GM19351 (cell line): ENCODE results near the gene CCDC159.
"Not testable (repeated sequence)": the region's sequence is repeated elsewhere in the genome, so short reads cannot be mapped to it uniquely, and the experiment has no call there.

Experiments used
- ATAC-seq: cut with Tn5 transposase; IDR thresholded peaks from one replicate; pipeline ENCODE4 v1.9.1; 2021; ENCODE audit warnings: mild to moderate bottlenecking, moderate library complexity; ENCODE audit not compliant: unreplicated experiment

Gene CCDC159

DNA sequence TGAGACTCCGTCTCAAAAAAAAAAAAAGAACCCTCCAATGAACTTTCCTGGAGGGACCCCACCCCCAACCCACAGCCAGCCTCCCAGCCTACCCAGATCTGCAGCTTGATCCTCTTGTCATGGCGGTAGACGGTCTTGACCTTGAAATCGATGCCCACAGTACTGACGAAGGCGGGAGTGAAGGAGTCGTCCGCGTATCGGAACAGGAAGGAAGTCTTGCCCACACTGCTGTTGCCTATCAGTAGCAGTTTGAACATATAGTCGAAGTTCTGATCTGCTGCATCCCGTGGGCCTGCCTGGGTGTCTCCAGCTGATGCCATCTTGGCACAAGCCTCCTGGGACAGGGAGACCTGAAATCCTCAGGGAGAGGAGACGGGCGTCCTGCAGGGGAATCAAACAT, 9.2 kb upstream of the CCDC159 start:
- no peak for ATAC-seq

DNA sequence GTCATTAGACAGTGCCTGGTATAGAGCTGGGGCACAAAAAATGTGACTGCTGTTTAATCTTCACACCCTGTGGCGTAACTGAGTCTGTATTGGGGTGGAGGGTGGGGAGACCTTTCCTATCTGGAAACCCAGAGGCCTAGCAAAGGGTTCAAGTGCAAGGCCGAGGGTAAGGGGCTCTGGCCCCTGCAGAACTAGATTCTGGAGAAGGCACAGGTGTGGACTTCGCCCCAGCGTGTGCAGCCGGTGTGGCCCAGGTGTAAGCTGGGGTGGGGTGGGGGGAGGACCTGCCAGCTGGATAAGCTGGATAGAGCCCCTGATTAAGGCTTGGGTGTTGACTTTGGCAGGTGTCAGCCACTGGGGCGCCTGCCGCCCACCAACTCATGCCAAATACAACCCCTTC, 8.2 kb upstream of the CCDC159 start:
- no peak for ATAC-seq

DNA sequence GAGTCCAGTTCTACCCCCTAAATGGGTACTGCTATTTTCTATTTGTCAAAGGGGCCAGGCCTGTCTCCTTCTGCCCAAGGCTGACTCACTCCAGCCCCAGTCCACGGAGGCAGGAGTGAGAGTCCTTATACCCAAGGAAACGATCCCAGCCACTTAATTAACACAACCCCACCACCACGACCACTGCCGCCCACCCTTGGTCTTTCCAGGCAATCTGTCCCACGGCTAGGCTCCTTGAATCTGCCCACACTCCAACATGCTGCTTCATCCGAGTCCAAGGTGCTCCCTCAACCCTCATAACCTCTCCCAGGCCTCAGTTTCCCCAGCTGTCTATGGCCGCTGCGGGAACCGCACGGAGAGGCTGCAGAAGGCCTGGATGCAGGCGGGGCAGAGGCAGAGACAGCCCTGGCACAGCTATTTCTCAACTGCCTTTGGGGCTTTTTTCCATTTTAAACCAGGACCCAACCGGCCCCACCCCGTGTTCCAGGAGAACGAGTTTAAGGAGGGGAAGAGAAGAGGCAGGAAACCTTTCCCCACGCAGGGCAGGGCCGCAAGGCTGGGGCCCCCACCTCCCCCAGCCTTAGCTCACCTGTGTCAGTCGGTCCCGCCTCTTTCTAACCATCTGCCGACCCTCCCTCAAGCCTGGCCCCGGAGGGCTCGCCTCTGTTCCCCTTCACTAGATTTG, 7.6 kb upstream of the CCDC159 start:
- ATAC-seq, result no peak

GRCh38 chr19:11339254-11340098, 6.8 kb upstream of the CCDC159 start, which contains the start of gene RAB3D:
Gene RAB3D, minus strand, starts transcription at chr19:11339657. Its CDS starts 2,258 bp downstream, at chr19:11337399.
- peak; percentile 59 for ATAC-seq

DNA sequence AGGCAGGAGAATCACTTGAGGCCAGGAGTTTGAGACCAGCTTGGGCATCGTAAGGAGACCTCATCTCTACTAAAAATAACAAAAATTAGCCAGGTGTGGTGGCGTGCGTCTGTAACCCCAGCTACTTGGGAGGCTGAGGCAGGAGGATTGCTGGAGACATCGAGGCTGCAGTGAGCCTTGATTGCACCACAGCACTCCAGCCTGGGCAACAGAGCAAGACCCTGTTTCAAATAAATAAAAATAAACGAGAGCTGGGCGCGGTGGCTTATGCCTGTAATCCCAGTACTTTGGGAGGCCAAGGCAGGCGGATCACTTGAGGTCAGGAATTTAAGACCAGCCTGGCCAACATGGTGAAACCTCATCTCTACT, 6.2 kb upstream of the CCDC159 start:
- ATAC-seq, result not testable (repeated sequence)

DNA sequence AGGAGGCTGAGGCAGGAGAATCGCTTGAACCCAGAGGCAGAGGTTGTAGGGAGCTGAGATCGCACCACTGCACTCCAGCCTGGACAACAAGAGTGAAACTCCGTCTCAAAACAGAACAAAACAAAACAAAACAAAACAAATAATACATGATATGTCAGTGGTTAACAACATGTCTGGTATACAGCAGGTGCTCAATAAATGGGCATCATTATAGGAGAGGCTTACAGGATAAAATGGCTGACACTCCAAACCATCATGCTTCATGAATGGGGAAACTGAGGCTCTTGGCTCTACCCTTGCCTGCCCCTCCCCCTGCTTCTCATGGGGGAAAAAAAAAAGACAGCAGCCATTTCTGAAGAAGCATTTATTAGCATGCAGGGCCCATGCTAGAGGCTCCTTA, 3.9 kb upstream of the CCDC159 start:
- no peak for ATAC-seq

- no peak for ATAC-seq
Observed at GRCh38 chr19:11345122-11345803, 1.1 kb upstream of the CCDC159 start.

GRCh38 chr19:11347546-11348039, 1.3 kb downstream of the CCDC159 start:
- ATAC-seq, result no peak

- ATAC-seq, result no peak
Observed at GRCh38 chr19:11349171-11349570, 2.9 kb downstream of the CCDC159 start.

GRCh38 chr19:11354102-11354501, 7.8 kb downstream of the CCDC159 start:
- not testable (repeated sequence) for ATAC-seq

- no peak for ATAC-seq
Observed at GRCh38 chr19:11355160-11356073, 9.1 kb downstream of the CCDC159 start, which contains the start of gene PLPPR2. Gene PLPPR2, plus strand, starts transcription at chr19:11355432. Its CDS starts 2,242 bp downstream, at chr19:11357674.

DNA sequence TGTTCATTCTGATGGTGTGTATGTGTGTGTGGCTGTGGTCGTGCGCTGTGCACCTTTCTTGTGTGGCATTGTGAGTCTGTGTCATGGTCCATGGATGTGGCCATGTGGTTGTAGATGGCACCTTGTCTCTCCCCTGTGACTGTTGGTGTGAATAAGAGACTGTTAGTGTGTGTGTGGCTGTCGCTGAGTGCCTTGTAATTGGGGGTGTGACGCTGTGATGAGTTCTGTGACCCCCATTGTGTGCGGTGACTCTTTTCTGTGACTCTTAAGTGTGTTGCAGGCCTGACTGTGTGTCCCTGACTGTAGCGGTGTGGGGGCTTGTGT, 9.7 kb downstream of the CCDC159 start:
- no peak for ATAC-seq

GRCh38 chr19:11356676-11357550, 10.6 kb downstream of the CCDC159 start:
- no peak for ATAC-seq

GRCh38 chr19:11359421-11359820, 13.1 kb downstream of the CCDC159 start:
- no peak for ATAC-seq

GRCh38 chr19:11361037-11361770, 14.9 kb downstream of the CCDC159 start:
- no peak for ATAC-seq

DNA sequence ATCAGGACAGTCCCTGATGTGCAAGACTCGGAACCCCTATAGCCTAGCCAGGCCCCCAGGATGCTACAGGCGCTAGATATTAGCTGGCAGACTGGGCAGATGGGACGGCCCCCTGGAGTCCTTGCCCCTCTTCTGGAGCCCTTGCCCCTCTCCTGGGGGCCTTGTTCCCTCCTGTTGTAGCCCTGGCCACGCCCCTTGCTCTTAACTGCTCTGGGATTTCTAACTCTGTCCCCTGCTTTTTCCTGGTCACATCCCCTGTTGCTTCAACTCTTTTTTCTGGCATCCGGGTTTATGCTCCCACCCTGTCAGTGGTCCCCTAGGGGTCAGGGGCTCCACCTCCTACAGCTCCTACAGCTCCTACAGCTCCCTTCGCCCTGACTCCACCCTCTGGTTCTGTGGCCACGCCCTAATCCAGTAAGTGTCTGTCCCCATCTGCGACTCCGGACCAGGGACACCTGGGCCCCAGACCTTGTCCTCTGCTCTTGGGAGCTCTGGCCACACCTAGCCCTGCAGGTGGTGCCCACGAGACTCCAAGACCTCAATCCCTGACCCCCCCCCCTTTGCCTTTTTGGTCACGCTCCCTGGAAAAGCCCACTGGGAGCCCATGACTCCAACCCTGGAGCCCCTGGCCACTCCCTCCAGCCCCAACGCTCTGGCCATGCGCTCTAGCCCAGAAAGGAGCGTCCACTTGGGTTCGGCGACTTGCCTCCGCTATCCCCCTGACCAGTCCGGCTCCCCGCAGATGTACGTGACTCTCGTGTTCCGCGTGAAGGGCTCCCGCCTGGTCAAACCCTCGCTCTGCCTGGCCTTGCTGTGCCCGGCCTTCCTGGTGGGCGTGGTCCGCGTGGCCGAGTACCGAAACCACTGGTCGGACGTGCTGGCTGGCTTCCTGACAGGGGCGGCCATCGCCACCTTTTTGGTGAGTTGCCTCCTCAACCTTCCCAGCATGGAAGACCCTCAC, 15.7 kb downstream of the CCDC159 start:
- no peak for ATAC-seq

- no peak for ATAC-seq
Observed at GRCh38 chr19:11363881-11364280, 17.6 kb downstream of the CCDC159 start.
